ENCODE data around the gene SHB.
"Not testable (repeated sequence)": the region's sequence is repeated elsewhere in the genome, so short reads cannot be mapped to it uniquely, and the experiment has no call there.

SHB gene

GRCh38 chr9:37966412-37967013, 102.5 kb downstream of the SHB start:
- in situ Hi-C loops (cut with MboI; ENCODE audit: low sequenced_read_pairs), result no loop called here
- DNase-seq (ENCODE audit: low spot score in 2 of 2), result no peak
- Histone ChIP-seq H3K4me1 (no peaks in the 10 kb centered on the region), H3K27me3 (ENCODE audit: low read depth) (no peaks in the 10 kb centered on the region), H3K9me3 (no peaks in the 10 kb centered on the region), H3K4me3 (no peak overlapping the region), H3K36me3 (replicated peaks) (no peaks in the 10 kb centered on the region; the same call in 1 of the 2 replicates)

- H3K4me1 ChIP-seq; in situ Hi-C loops (cut with MboI; ENCODE audit: low sequenced_read_pairs); H3K9me3 ChIP-seq; H3K4me3 ChIP-seq; DNase-seq (ENCODE audit: low spot score in 2 of 2); H3K36me3 ChIP-seq (replicated peaks); H3K27me3 ChIP-seq (ENCODE audit: low read depth): not testable (repeated sequence)
Observed at GRCh38 chr9:37965676-37966345, 103.2 kb downstream of the SHB start.

- no peak overlapping the region for H3K4me3 ChIP-seq
- H3K9me3 ChIP-seq, result no peaks in the 10 kb centered on the region
- in situ Hi-C loops (cut with MboI; ENCODE audit: low sequenced_read_pairs), result no loop called here
- no peak for DNase-seq (ENCODE audit: low spot score in 2 of 2)
- no peaks in the 10 kb centered on the region for H3K27me3 ChIP-seq (ENCODE audit: low read depth)
- no peaks in the 10 kb centered on the region for H3K4me1 ChIP-seq
- H3K36me3 ChIP-seq (replicated peaks), result no peaks in the 10 kb centered on the region; the same call in 1 of the 2 replicates
Observed at GRCh38 chr9:37965116-37965515, 103.9 kb downstream of the SHB start.

GRCh38 chr9:37964740-37965081, 104.3 kb downstream of the SHB start:
- H3K9me3 ChIP-seq, result no peaks in the 10 kb centered on the region
- no peaks in the 10 kb centered on the region for H3K27me3 ChIP-seq (ENCODE audit: low read depth)
- no peaks in the 10 kb centered on the region for H3K4me1 ChIP-seq
- in situ Hi-C loops (cut with MboI; ENCODE audit: low sequenced_read_pairs), result no loop called here
- no peak overlapping the region for H3K4me3 ChIP-seq
- no peak for DNase-seq (ENCODE audit: low spot score in 2 of 2)
- no peaks in the 10 kb centered on the region; the same call in 1 of the 2 replicates for H3K36me3 ChIP-seq (replicated peaks)

- Histone ChIP-seq H3K4me3 (no peak overlapping the region), H3K4me1 (no peaks in the 10 kb centered on the region), H3K27me3 (ENCODE audit: low read depth) (no peaks in the 10 kb centered on the region), H3K36me3 (replicated peaks) (no peaks in the 10 kb centered on the region; the same call in 1 of the 2 replicates), H3K9me3 (no peaks in the 10 kb centered on the region)
- DNase-seq (ENCODE audit: low spot score in 2 of 2), result peak in 1 of 2 experiments; percentile 14
- in situ Hi-C loops (cut with MboI; ENCODE audit: low sequenced_read_pairs), result no loop called here
Observed at GRCh38 chr9:37963936-37964739, 104.9 kb downstream of the SHB start.

GRCh38 chr9:37961351-37961750, 107.7 kb downstream of the SHB start:
- no peaks in the 10 kb centered on the region for H3K9me3 ChIP-seq
- in situ Hi-C loops (cut with MboI; ENCODE audit: low sequenced_read_pairs), result no loop called here
- DNase-seq (ENCODE audit: low spot score in 2 of 2), result no peak

GRCh38 chr9:37960631-37961030, 108.4 kb downstream of the SHB start:
- DNase-seq (ENCODE audit: low spot score in 2 of 2), result no peak
- H3K36me3 ChIP-seq (replicated peaks), result peaks cover 5% of the 10 kb centered on the region
- in situ Hi-C loops (cut with MboI; ENCODE audit: low sequenced_read_pairs), result no loop called here

More at GRCh38 chr9:37961351-37961750, 107.7 kb downstream of the SHB start:
- no peaks in the 10 kb centered on the region for H3K27me3 ChIP-seq (ENCODE audit: low read depth)
- H3K36me3 ChIP-seq (replicated peaks), result no peaks in the 10 kb centered on the region; the same call in 1 of the 2 replicates
- H3K4me1 ChIP-seq, result no peaks in the 10 kb centered on the region
- no peak overlapping the region for H3K4me3 ChIP-seq

GRCh38 chr9:37959976-37960375, 109.1 kb downstream of the SHB start:
- no peak overlapping the region for H3K4me3 ChIP-seq
- no peak for DNase-seq (ENCODE audit: low spot score in 2 of 2)
- H3K36me3 ChIP-seq (replicated peaks), result peaks cover 8% of the 10 kb centered on the region
- H3K27me3 ChIP-seq (ENCODE audit: low read depth), result no peaks in the 10 kb centered on the region
- H3K4me1 ChIP-seq, result no peaks in the 10 kb centered on the region
- no peaks in the 10 kb centered on the region for H3K9me3 ChIP-seq
- in situ Hi-C loops (cut with MboI; ENCODE audit: low sequenced_read_pairs), result no loop called here

More at GRCh38 chr9:37960631-37961030, 108.4 kb downstream of the SHB start:
- Histone ChIP-seq H3K9me3 (no peaks in the 10 kb centered on the region), H3K4me3 (no peak overlapping the region), H3K4me1 (no peaks in the 10 kb centered on the region), H3K27me3 (ENCODE audit: low read depth) (no peaks in the 10 kb centered on the region)

GRCh38 chr9:37958154-37958553, 110.9 kb downstream of the SHB start:
- Histone ChIP-seq H3K4me3 (no peak overlapping the region), H3K36me3 (replicated peaks) (peaks cover 21% of the 10 kb centered on the region), H3K27me3 (ENCODE audit: low read depth) (no peaks in the 10 kb centered on the region), H3K9me3 (no peaks in the 10 kb centered on the region), H3K4me1 (no peaks in the 10 kb centered on the region)
- in situ Hi-C loops (cut with MboI; ENCODE audit: low sequenced_read_pairs), result no loop called here
- no peak for DNase-seq (ENCODE audit: low spot score in 2 of 2)

- Histone ChIP-seq H3K9me3 (no peaks in the 10 kb centered on the region), H3K36me3 (replicated peaks) (peaks cover 21% of the 10 kb centered on the region), H3K27me3 (ENCODE audit: low read depth) (no peaks in the 10 kb centered on the region), H3K4me1 (no peaks in the 10 kb centered on the region), H3K4me3 (no peak overlapping the region)
- in situ Hi-C loops (cut with MboI; ENCODE audit: low sequenced_read_pairs), result no loop called here
- no peak for DNase-seq (ENCODE audit: low spot score in 2 of 2)
Observed at GRCh38 chr9:37957664-37957953, 111.4 kb downstream of the SHB start.

GRCh38 chr9:37956904-37957663, 111.9 kb downstream of the SHB start:
- H3K9me3 ChIP-seq, result no peaks in the 10 kb centered on the region
- H3K36me3 ChIP-seq (replicated peaks), result peaks cover 25% of the 10 kb centered on the region
- no peaks in the 10 kb centered on the region for H3K4me1 ChIP-seq
- in situ Hi-C loops (cut with MboI; ENCODE audit: low sequenced_read_pairs), result no loop called here
- no peak overlapping the region for H3K4me3 ChIP-seq
- DNase-seq (ENCODE audit: low spot score in 2 of 2), result no peak
- no peaks in the 10 kb centered on the region for H3K27me3 ChIP-seq (ENCODE audit: low read depth)

- no peaks in the 10 kb centered on the region for H3K9me3 ChIP-seq
- H3K4me1 ChIP-seq, result no peaks in the 10 kb centered on the region
- peaks cover 27% of the 10 kb centered on the region for H3K36me3 ChIP-seq (replicated peaks)
- H3K27me3 ChIP-seq (ENCODE audit: low read depth), result no peaks in the 10 kb centered on the region
- no peak overlapping the region for H3K4me3 ChIP-seq
- in situ Hi-C loops (cut with MboI; ENCODE audit: low sequenced_read_pairs), result no loop called here
- DNase-seq (ENCODE audit: low spot score in 2 of 2), result no peak
Observed at GRCh38 chr9:37956423-37956820, 112.6 kb downstream of the SHB start.

GRCh38 chr9:37955781-37956422, 113.1 kb downstream of the SHB start:
- in situ Hi-C loops (cut with MboI; ENCODE audit: low sequenced_read_pairs), result no loop called here
- no peak for DNase-seq (ENCODE audit: low spot score in 2 of 2)
- peaks cover 27% of the 10 kb centered on the region for H3K36me3 ChIP-seq (replicated peaks)

More at GRCh38 chr9:37955781-37956422, 113.1 kb downstream of the SHB start:
- Histone ChIP-seq H3K4me1 (no peaks in the 10 kb centered on the region), H3K4me3 (no peak overlapping the region), H3K27me3 (ENCODE audit: low read depth) (no peaks in the 10 kb centered on the region), H3K9me3 (no peaks in the 10 kb centered on the region)
